ENCODE data around the gene PAFAH2.

- TF ChIP-seq CTCF (IDR thresholded peaks at IDR 0.05; ENCODE audit: low read depth, low read length) (no peak), EZH2phosphoT487 (IDR thresholded peaks at IDR 0.05; ENCODE audit: low read depth) (no peak)
Observed at GRCh38 chr1:25922056-25922970, 75.5 kb downstream of the PAFAH2 start.
